Calu3 (cell line): ENCODE results near the gene GET4. TPM values are rescaled to one million over a fixed set of nuclear protein-coding genes. Genes with fewer than 3 reads are reported as not detected.

ENCODE experiments used
- BruUV-seq: library from RNA; stranded (reverse); fragments of 400-500 nt; replicated peaks from 2 replicates; lab custom pipeline; 2021; lab: Mats Ljungman, UMichigan
- CTCF ChIA-PET: fragments of 300-600 bp; sonication (Branson Sonifier 250); formaldehyde crosslinking; loops from one replicate; lab custom pipeline; 2022; ENCODE audit warnings: antibody characterized with exemption; lab: Charles Lee
- DNase-seq: peaks from one replicate; pipeline ENCODE4 v3.0.0; 2022
- H3K27ac Mint-ChIP-seq: one replicate; pipeline ENCODE4 v1.8.0; 2022; ENCODE audit warnings: mixed read lengths; ENCODE audit not compliant: unreplicated experiment
- H3K27me3 Mint-ChIP-seq: one replicate; pipeline ENCODE4 v1.8.0; 2022; ENCODE audit warnings: mixed read lengths; ENCODE audit not compliant: unreplicated experiment
- H3K36me3 Mint-ChIP-seq: one replicate; pipeline ENCODE4 v1.8.0; 2022; ENCODE audit warnings: mild to moderate bottlenecking, moderate library complexity, mixed read lengths; ENCODE audit not compliant: insufficient read depth, unreplicated experiment
- H3K4me1 Mint-ChIP-seq: one replicate; pipeline ENCODE4 v1.8.0; 2022; ENCODE audit warnings: mild to moderate bottlenecking, low read depth, mixed read lengths; ENCODE audit not compliant: unreplicated experiment
- H3K4me3 Mint-ChIP-seq: one replicate; pipeline ENCODE4 v1.8.0; 2022; ENCODE audit warnings: mild to moderate bottlenecking, low read depth, moderate library complexity, mixed read lengths; ENCODE audit not compliant: unreplicated experiment
- H3K9me3 Mint-ChIP-seq: one replicate; pipeline ENCODE4 v1.8.0; 2022; ENCODE audit warnings: low read depth, mixed read lengths; ENCODE audit not compliant: unreplicated experiment
- intact Hi-C: fragments of 100-400 bp; cut with micrococcal nuclease; formaldehyde crosslinking; loops from one replicate; pipeline ENCODE4 v1.10.0; 2022; ENCODE audit not compliant: unreplicated experiment
- total RNA-seq: library from RNA; stranded (reverse); gene quantifications from 2 replicates; pipeline ENCODE4 v1.2.3, GENCODE V29; 2022
- TF ChIP-seq, protein P1 (sequence below): fragments of 200-600 bp; IDR thresholded peaks from one replicate; pipeline ENCODE4 v1.8.0; 2022; ENCODE audit warnings: antibody characterized with exemption; ENCODE audit not compliant: unreplicated experiment

GET4 gene
- total RNA-seq, 1 experiment from 2014 or later, result 145 TPM

GRCh38 chr7:945556-946255 lies 69.4 kb downstream of the GET4 start:
- peak; percentile 100 for DNase-seq
- BruUV-seq, result no TSS peak
- peaks cover 11% of the 10 kb centered on the region for H3K9me3 Mint-ChIP-seq
- CTCF ChIA-PET, result interaction anchor here (0.6 to 1.9 kb wide), 7 partner anchors 17 to 132 kb away, joined by 3 to 17 read pairs (median 4); no protein-coding TSS in a partner anchor
- H3K36me3 Mint-ChIP-seq, result peaks cover 75% of the 10 kb centered on the region
- no peaks in the 10 kb centered on the region for H3K27me3 Mint-ChIP-seq
- H3K4me1 Mint-ChIP-seq, result peaks cover 70% of the 10 kb centered on the region
- TF ChIP-seq, protein P1, sequence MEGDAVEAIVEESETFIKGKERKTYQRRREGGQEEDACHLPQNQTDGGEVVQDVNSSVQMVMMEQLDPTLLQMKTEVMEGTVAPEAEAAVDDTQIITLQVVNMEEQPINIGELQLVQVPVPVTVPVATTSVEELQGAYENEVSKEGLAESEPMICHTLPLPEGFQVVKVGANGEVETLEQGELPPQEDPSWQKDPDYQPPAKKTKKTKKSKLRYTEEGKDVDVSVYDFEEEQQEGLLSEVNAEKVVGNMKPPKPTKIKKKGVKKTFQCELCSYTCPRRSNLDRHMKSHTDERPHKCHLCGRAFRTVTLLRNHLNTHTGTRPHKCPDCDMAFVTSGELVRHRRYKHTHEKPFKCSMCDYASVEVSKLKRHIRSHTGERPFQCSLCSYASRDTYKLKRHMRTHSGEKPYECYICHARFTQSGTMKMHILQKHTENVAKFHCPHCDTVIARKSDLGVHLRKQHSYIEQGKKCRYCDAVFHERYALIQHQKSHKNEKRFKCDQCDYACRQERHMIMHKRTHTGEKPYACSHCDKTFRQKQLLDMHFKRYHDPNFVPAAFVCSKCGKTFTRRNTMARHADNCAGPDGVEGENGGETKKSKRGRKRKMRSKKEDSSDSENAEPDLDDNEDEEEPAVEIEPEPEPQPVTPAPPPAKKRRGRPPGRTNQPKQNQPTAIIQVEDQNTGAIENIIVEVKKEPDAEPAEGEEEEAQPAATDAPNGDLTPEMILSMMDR, result no peak
- intact Hi-C loops, result loop anchor here (2.0 to 5.0 kb wide), 2 partner anchors 17 to 33 kb away; no protein-coding TSS in a partner anchor
- H3K27ac Mint-ChIP-seq, result peak overlapping the region; percentile 97
- H3K4me3 Mint-ChIP-seq, result peak overlapping the region; percentile 65

Other genes with a start within 250 kb of the GET4 start
- gene DNAAF5, start 149.9 kb upstream of the GET4 start, total RNA-seq, result 54.0 and 57.2 TPM in 2 replicates
- gene PRKAR1B, start 149.3 kb upstream of the GET4 start, total RNA-seq, result 24.8 and 28.3 TPM in 2 replicates
- gene SUN1, start 44.1 kb upstream of the GET4 start, total RNA-seq, result 218 and 252 TPM in 2 replicates
- gene ADAP1, start 78.1 kb downstream of the GET4 start, total RNA-seq, result 173 and 220 TPM in 2 replicates
- gene COX19, start 99.0 kb downstream of the GET4 start, total RNA-seq, result 37.4 and 39.1 TPM in 2 replicates
- gene CYP2W1, start 106.6 kb downstream of the GET4 start, total RNA-seq, result 0.71 and 1.3 TPM in 2 replicates
- gene GPR146, start 168.0 kb downstream of the GET4 start, total RNA-seq, result 0.66 and 1.8 TPM in 2 replicates
- 0.26 and 1.1 TPM in 2 replicates for gene GPER1, start 211.6 kb downstream of the GET4 start, total RNA-seq